HEK293 (cell line): Measurements from ENCODE around the gene SYTL3.

Experiments used
- CTCF ChIA-PET: fragments of 350-600 bp; formaldehyde crosslinking; extraction: SDS; loops from one replicate; lab custom pipeline; 2021; ENCODE audit warnings: antibody characterized with exemption; lab: Yijun Ruan, JAX
- POLR2A ChIA-PET: fragments of 300-600 bp; formaldehyde crosslinking; extraction: SDS; loops from one replicate; lab custom pipeline; 2020; ENCODE audit warnings: antibody characterized with exemption, inconsistent platforms; lab: Yijun Ruan, JAX
- H3K27ac ChIP-seq: fragments of 200-500 bp; sonication (Bioruptor generic); 2 replicates; pipeline ENCODE4 v1.5.1; 2014; ENCODE audit warnings: low read depth, low read length, control low read depth, inconsistent platforms; ENCODE audit errors: extremely low read depth
- H3K36me3 ChIP-seq, 2 experiments: fragments of 200-500 bp in 1 of 2; sonication (Bioruptor generic) in 1 of 2; 1 replicate in 1 of 2; 2 replicates in 1 of 2; pipeline ENCODE4 v1.5.1; 2014 to 2017; ENCODE audit warnings: inconsistent platforms in 2 of 2, low read length in 2 of 2; ENCODE audit not compliant: control insufficient read depth in 2 of 2, insufficient read depth in 1 of 2
- H3K4me1 ChIP-seq: fragments of 200-500 bp; sonication (Bioruptor generic); 2 replicates; pipeline ENCODE4 v1.5.1; 2014; ENCODE audit warnings: mild to moderate bottlenecking, low read length, inconsistent platforms; ENCODE audit not compliant: control insufficient read depth, insufficient read depth
- H3K4me3 ChIP-seq: 2 replicates; pipeline ENCODE4 v1.5.1; 2011; ENCODE audit warnings: low read depth, mild to moderate bottlenecking, control low read depth, low read length, moderate library complexity
- H3K9me3 ChIP-seq: fragments of 200-500 bp; sonication (Bioruptor generic); 2 replicates; pipeline ENCODE4 v1.5.1; 2014; ENCODE audit warnings: low read depth, low read length, inconsistent platforms; ENCODE audit not compliant: control insufficient read depth, insufficient read depth
- KLF1 ChIP-seq: fragments of 450-650 bp; formaldehyde crosslinking; IDR thresholded peaks from 2 replicates; pipeline ENCODE4 v1.5.1; 2016; ENCODE audit warnings: missing biosample characterization, missing genetic modification characterization
- OSR2 ChIP-seq: fragments of 450-650 bp; formaldehyde crosslinking; IDR thresholded peaks from 2 replicates; pipeline ENCODE4 v1.5.1; 2016; ENCODE audit warnings: missing biosample characterization, missing genetic modification characterization
- OVOL3 ChIP-seq: fragments of 450-650 bp; formaldehyde crosslinking; IDR thresholded peaks from 2 replicates; pipeline ENCODE4 v1.5.1; 2016; ENCODE audit warnings: missing biosample characterization, missing genetic modification characterization
- PRDM10 ChIP-seq: fragments of 450-650 bp; formaldehyde crosslinking; IDR thresholded peaks from 2 replicates; pipeline ENCODE4 v1.5.1; 2016; ENCODE audit warnings: missing biosample characterization, missing genetic modification characterization
- SCRT1 ChIP-seq: fragments of 450-650 bp; formaldehyde crosslinking; IDR thresholded peaks from 2 replicates; pipeline ENCODE4 v1.5.1; 2016; ENCODE audit warnings: missing biosample characterization, missing genetic modification characterization, borderline replicate concordance
- ZFHX2 ChIP-seq: fragments of 450-650 bp; formaldehyde crosslinking; conservative IDR thresholded peaks from 2 replicates; pipeline ENCODE4 v1.5.1; 2016; ENCODE audit warnings: missing biosample characterization, missing genetic modification characterization
- ZFP41 ChIP-seq: fragments of 450-650 bp; formaldehyde crosslinking; IDR thresholded peaks from 2 replicates; pipeline ENCODE4 v1.5.1; 2016; ENCODE audit warnings: missing biosample characterization, missing genetic modification characterization, borderline replicate concordance
- ZNF133 ChIP-seq: fragments of 450-650 bp; formaldehyde crosslinking; IDR thresholded peaks from 2 replicates; pipeline ENCODE4 v1.5.1; 2016; ENCODE audit warnings: missing biosample characterization, missing genetic modification characterization
- ZNF18 ChIP-seq: fragments of 450-650 bp; formaldehyde crosslinking; IDR thresholded peaks from 2 replicates; pipeline ENCODE4 v1.5.1; 2016; ENCODE audit warnings: missing biosample characterization, missing genetic modification characterization
- ZNF2 ChIP-seq: fragments of 450-650 bp; formaldehyde crosslinking; IDR thresholded peaks from 2 replicates; pipeline ENCODE4 v1.5.1; 2016; ENCODE audit warnings: missing biosample characterization, missing genetic modification characterization
- ZNF202 ChIP-seq: fragments of 450-650 bp; formaldehyde crosslinking; IDR thresholded peaks from 2 replicates; pipeline ENCODE4 v1.5.1; 2016; ENCODE audit warnings: missing biosample characterization, missing genetic modification characterization, borderline replicate concordance
- ZNF391 ChIP-seq: fragments of 450-650 bp; formaldehyde crosslinking; IDR thresholded peaks from 2 replicates; pipeline ENCODE4 v1.5.1; 2016; ENCODE audit warnings: low read depth, missing biosample characterization, missing genetic modification characterization, borderline replicate concordance
- ZNF416 ChIP-seq: fragments of 450-650 bp; formaldehyde crosslinking; IDR thresholded peaks from 2 replicates; pipeline ENCODE4 v1.5.1; 2016; ENCODE audit warnings: missing biosample characterization, missing genetic modification characterization
- ZNF423 ChIP-seq: fragments of 450-650 bp; formaldehyde crosslinking; IDR thresholded peaks from 2 replicates; pipeline ENCODE4 v1.5.1; 2016; ENCODE audit warnings: missing biosample characterization, missing genetic modification characterization
- ZNF548 ChIP-seq: fragments of 450-650 bp; formaldehyde crosslinking; IDR thresholded peaks from 2 replicates; pipeline ENCODE4 v1.5.1; 2016; ENCODE audit warnings: missing biosample characterization, missing genetic modification characterization
- ZNF549 ChIP-seq: fragments of 450-650 bp; IDR thresholded peaks from 2 replicates; pipeline ENCODE4 v1.5.1; 2018; ENCODE audit warnings: missing biosample characterization, missing genetic modification characterization, mild to moderate bottlenecking, inconsistent platforms, moderate library complexity
- ZNF660 ChIP-seq: fragments of 450-650 bp; IDR thresholded peaks from 2 replicates; pipeline ENCODE4 v1.5.1; 2018; ENCODE audit warnings: missing biosample characterization, mild to moderate bottlenecking, missing genetic modification characterization
- ZNF791 ChIP-seq: fragments of 450-650 bp; formaldehyde crosslinking; IDR thresholded peaks from 2 replicates; pipeline ENCODE4 v1.5.1; 2016; ENCODE audit warnings: missing biosample characterization, missing genetic modification characterization

SYTL3 gene

GRCh38 chr6:158773581-158774449 is 124.0 kb downstream of the SYTL3 start (continued):
- no peak for TF ChIP-seq ZFP41 (tag by site-specific recombination)
- TF ChIP-seq ZNF133 (tag by site-specific recombination) = no peak
- no peak for TF ChIP-seq ZNF423
- TF ChIP-seq ZNF416 (tag by site-specific recombination) = no peak
- TF ChIP-seq ZNF549 (tag by site-specific recombination) = no peak
- no peak for TF ChIP-seq ZFHX2

GRCh38 chr6:158774717-158775449 is 125.0 kb downstream of the SYTL3 start:
- ChIA-PET POLR2A (interaction anchor here (0.6 kb wide), 2 partner anchors 37 to 95 kb away, joined by 4 read pairs; no protein-coding TSS in a partner anchor), CTCF (interaction anchor here (0.6 to 1.3 kb wide), 2 partner anchors 67 to 198 kb away, joined by 3 read pairs; no protein-coding TSS in a partner anchor)
- Histone ChIP-seq H3K27ac (no peak overlapping the region), H3K4me1 (no peaks in the 10 kb centered on the region), H3K36me3 (peaks cover 25 to 98% of the 10 kb centered on the region in 2 experiments), H3K9me3 (no peaks in the 10 kb centered on the region), H3K4me3 (no peak overlapping the region)
- TF ChIP-seq ZNF791 (tag by site-specific recombination) (no peak), OSR2 (tag by site-specific recombination) (no peak), ZNF660 (tag by site-specific recombination) (no peak), ZNF391 (no peak), ZNF18 (tag by site-specific recombination) (no peak)

GRCh38 chr6:158775832-158776231 is 126.0 kb downstream of the SYTL3 start:
- ChIA-PET POLR2A (no interaction called here), CTCF (interaction anchor here (1.3 kb wide), 1 partner anchor 197 kb away, joined by 3 read pairs; no protein-coding TSS in a partner anchor)
- no peaks in the 10 kb centered on the region for H3K4me1 ChIP-seq
- peaks cover 15 to 98% of the 10 kb centered on the region in 2 experiments for H3K36me3 ChIP-seq
- H3K27ac ChIP-seq = no peak overlapping the region
- H3K4me3 ChIP-seq = no peak overlapping the region
- no peaks in the 10 kb centered on the region for H3K9me3 ChIP-seq
- no peak for TF ChIP-seq ZNF2 (tag by site-specific recombination)
- no peak for TF ChIP-seq SCRT1 (tag by site-specific recombination)
- TF ChIP-seq KLF1 (tag by site-specific recombination) = no peak
- TF ChIP-seq PRDM10 = no peak
- no peak for TF ChIP-seq OVOL3 (tag by site-specific recombination)
- TF ChIP-seq ZNF202 (tag by site-specific recombination) = no peak
- TF ChIP-seq ZNF548 (tag by site-specific recombination) = no peak
